Suprapubic skin (tissue), 4 donors: ENCODE measurements around the gene LHFPL5.

Source experiments
- POLR2A ChIP-seq, 2 donors: fragments of 450-650 bp; IDR thresholded peaks; one replicate each; pipeline ENCODE4 v1.6.1; 2017; ENCODE audit warnings: antibody characterized with exemption in 2 of 2, mild to moderate bottlenecking in 2 of 2, moderate library complexity in 2 of 2
- POLR2AphosphoS5 ChIP-seq, 3 donors: sonication (generic); formaldehyde crosslinking; IDR thresholded peaks; one replicate each; pipeline ENCODE4 v1.6.1; 2017; ENCODE audit warnings: antibody characterized with exemption in 3 of 3
- TF ChIP-seq, protein P1 (sequence below), 2 donors: fragments of 200-600 bp in 1 of 2; fragments of 450-650 bp in 1 of 2; sonication (generic) in 1 of 2; IDR thresholded peaks; one replicate each; pipeline ENCODE4 v1.5.1; 2016 to 2019; ENCODE audit warnings: antibody characterized with exemption in 2 of 2, mild to moderate bottlenecking in 1 of 2, moderate library complexity in 1 of 2

DNA sequence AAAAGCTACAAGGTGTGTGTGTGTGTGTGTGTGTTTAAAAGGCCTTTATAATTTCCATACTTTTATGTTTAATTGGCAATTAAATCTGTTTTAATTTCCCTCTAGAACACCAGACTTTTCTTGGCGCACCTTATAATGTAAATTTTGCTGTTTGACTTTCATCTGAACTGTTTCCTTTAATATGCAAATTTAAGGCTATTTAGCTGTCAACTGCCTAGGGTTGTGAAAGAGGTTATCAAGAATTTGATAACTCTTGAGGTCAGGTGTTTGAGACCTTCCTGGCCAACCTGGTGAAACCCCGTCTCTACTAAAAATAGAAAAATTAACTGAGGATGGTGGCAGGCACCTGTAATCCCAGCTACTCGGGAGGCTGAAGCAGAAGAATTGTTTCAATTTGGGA, 4.0 kb upstream of the LHFPL5 start:
- no peak for TF ChIP-seq POLR2AphosphoS5 (IDR thresholded peaks at IDR 0.05)
- TF ChIP-seq, protein P1, sequence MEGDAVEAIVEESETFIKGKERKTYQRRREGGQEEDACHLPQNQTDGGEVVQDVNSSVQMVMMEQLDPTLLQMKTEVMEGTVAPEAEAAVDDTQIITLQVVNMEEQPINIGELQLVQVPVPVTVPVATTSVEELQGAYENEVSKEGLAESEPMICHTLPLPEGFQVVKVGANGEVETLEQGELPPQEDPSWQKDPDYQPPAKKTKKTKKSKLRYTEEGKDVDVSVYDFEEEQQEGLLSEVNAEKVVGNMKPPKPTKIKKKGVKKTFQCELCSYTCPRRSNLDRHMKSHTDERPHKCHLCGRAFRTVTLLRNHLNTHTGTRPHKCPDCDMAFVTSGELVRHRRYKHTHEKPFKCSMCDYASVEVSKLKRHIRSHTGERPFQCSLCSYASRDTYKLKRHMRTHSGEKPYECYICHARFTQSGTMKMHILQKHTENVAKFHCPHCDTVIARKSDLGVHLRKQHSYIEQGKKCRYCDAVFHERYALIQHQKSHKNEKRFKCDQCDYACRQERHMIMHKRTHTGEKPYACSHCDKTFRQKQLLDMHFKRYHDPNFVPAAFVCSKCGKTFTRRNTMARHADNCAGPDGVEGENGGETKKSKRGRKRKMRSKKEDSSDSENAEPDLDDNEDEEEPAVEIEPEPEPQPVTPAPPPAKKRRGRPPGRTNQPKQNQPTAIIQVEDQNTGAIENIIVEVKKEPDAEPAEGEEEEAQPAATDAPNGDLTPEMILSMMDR (IDR thresholded peaks at IDR 0.05): no peak
- TF ChIP-seq POLR2A (IDR thresholded peaks at IDR 0.05): no peak
